Parathyroid adenoma (tissue), 2 donors: ENCODE data around the gene ACSM2B.
A peak's percentile ranks its signal among the peaks of the same experiment; 100 is the strongest.
"Not testable (repeated sequence)": the region's sequence is repeated elsewhere in the genome, so short reads cannot be mapped to it uniquely, and the experiment has no call there.

Experiments
- H2AFZ ChIP-seq: fragments of 300-600 bp; sonication (generic); one replicate; pipeline ENCODE4 v1.7.0; 2017; ENCODE audit warnings: antibody characterized with exemption, mild to moderate bottlenecking
- H3K27ac ChIP-seq: fragments of 300-600 bp; sonication (generic); one replicate; pipeline ENCODE4 v1.7.0; 2017
- H3K27me3 ChIP-seq: fragments of 300-600 bp; sonication (generic); one replicate; pipeline ENCODE4 v1.7.0; 2017; ENCODE audit warnings: low read length; ENCODE audit not compliant: control insufficient read depth, insufficient read depth
- H3K36me3 ChIP-seq: fragments of 300-600 bp; sonication (generic); one replicate; pipeline ENCODE4 v1.7.0; 2017; ENCODE audit warnings: low read length; ENCODE audit not compliant: control insufficient read depth, insufficient read depth
- H3K4me1 ChIP-seq: fragments of 300-600 bp; sonication (generic); one replicate; pipeline ENCODE4 v1.7.0; 2017; ENCODE audit warnings: control low read depth
- H3K4me2 ChIP-seq: fragments of 300-600 bp; sonication (generic); one replicate; pipeline ENCODE4 v1.7.0; 2017; ENCODE audit warnings: low read length
- H3K4me3 ChIP-seq: fragments of 300-600 bp; sonication (generic); one replicate; pipeline ENCODE4 v1.7.0; 2017; ENCODE audit warnings: low read depth, low read length
- H3K79me2 ChIP-seq: fragments of 300-600 bp; sonication (generic); one replicate; pipeline ENCODE4 v1.7.0; 2017; ENCODE audit warnings: control low read depth
- H3K9ac ChIP-seq: fragments of 300-600 bp; sonication (generic); one replicate; pipeline ENCODE4 v1.7.0; 2017; ENCODE audit warnings: mild to moderate bottlenecking
- H3K9me3 ChIP-seq: fragments of 300-600 bp; sonication (generic); one replicate; pipeline ENCODE4 v1.7.0; 2017; ENCODE audit warnings: low read length; ENCODE audit not compliant: control insufficient read depth
- CTCF ChIP-seq: fragments of 300-600 bp; sonication (generic); IDR thresholded peaks from one replicate; pipeline ENCODE4 v1.7.0; 2017; ENCODE audit warnings: antibody characterized with exemption, mild to moderate bottlenecking
- donor health status: primary hyperparathyroidism.

The ACSM2B gene

GRCh38 chr16:20566864-20567263, 9.3 kb downstream of the ACSM2B start:
- no peak overlapping the region for H2AFZ ChIP-seq
- H3K4me1 ChIP-seq, result no peaks in the 10 kb centered on the region
- H3K27ac ChIP-seq, result no peak overlapping the region
- H3K9me3 ChIP-seq, result no peaks in the 10 kb centered on the region
- no peak for TF ChIP-seq CTCF
- no peak overlapping the region for H3K4me3 ChIP-seq
- no peak overlapping the region for H3K4me2 ChIP-seq
- no peaks in the 10 kb centered on the region for H3K27me3 ChIP-seq
- H3K9ac ChIP-seq, result no peak overlapping the region
- H3K79me2 ChIP-seq, result no peaks in the 10 kb centered on the region
- H3K36me3 ChIP-seq, result no peaks in the 10 kb centered on the region

- H3K4me2 ChIP-seq, H3K79me2 ChIP-seq, H3K4me1 ChIP-seq: not testable (repeated sequence)
Observed at GRCh38 chr16:20565334-20565733, 10.8 kb downstream of the ACSM2B start.

GRCh38 chr16:20564218-20564617, 11.9 kb downstream of the ACSM2B start:
- H3K4me3 ChIP-seq, H3K9me3 ChIP-seq, H3K36me3 ChIP-seq, H3K9ac ChIP-seq, H3K27me3 ChIP-seq, H3K4me2 ChIP-seq, H3K79me2 ChIP-seq, H2AFZ ChIP-seq, H3K27ac ChIP-seq, H3K4me1 ChIP-seq: not testable (repeated sequence)

More at GRCh38 chr16:20565334-20565733, 10.8 kb downstream of the ACSM2B start:
- H3K9ac ChIP-seq, H3K27ac ChIP-seq, H3K4me3 ChIP-seq, H3K9me3 ChIP-seq, H3K36me3 ChIP-seq, H3K27me3 ChIP-seq, H2AFZ ChIP-seq: not testable (repeated sequence)

- H3K27me3 ChIP-seq, H3K4me3 ChIP-seq, H3K4me2 ChIP-seq, H3K9ac ChIP-seq, H2AFZ ChIP-seq, H3K27ac ChIP-seq, H3K9me3 ChIP-seq, H3K4me1 ChIP-seq, H3K36me3 ChIP-seq, H3K79me2 ChIP-seq: not testable (repeated sequence)
Observed at GRCh38 chr16:20555628-20556027, 20.5 kb downstream of the ACSM2B start.

- not testable (repeated sequence) for H3K4me1 ChIP-seq, H3K9me3 ChIP-seq, H3K27ac ChIP-seq, H3K9ac ChIP-seq, H3K79me2 ChIP-seq, H3K36me3 ChIP-seq, H3K4me3 ChIP-seq, H3K27me3 ChIP-seq, H3K4me2 ChIP-seq, H2AFZ ChIP-seq
Observed at GRCh38 chr16:20554689-20555088, 21.5 kb downstream of the ACSM2B start.

- H2AFZ ChIP-seq, H3K4me2 ChIP-seq, H3K27me3 ChIP-seq, H3K4me1 ChIP-seq, H3K79me2 ChIP-seq, H3K9me3 ChIP-seq, H3K36me3 ChIP-seq, H3K9ac ChIP-seq, H3K27ac ChIP-seq, H3K4me3 ChIP-seq: not testable (repeated sequence)
- peak; percentile 26 for TF ChIP-seq CTCF
Observed at GRCh38 chr16:20553493-20553892, 22.7 kb downstream of the ACSM2B start.

- not testable (repeated sequence) for H3K4me1 ChIP-seq, H3K9ac ChIP-seq, H3K36me3 ChIP-seq, H3K9me3 ChIP-seq, H3K27me3 ChIP-seq, H3K79me2 ChIP-seq, H3K4me3 ChIP-seq, H3K27ac ChIP-seq, H2AFZ ChIP-seq, H3K4me2 ChIP-seq
Observed at GRCh38 chr16:20546951-20547350, 29.2 kb downstream of the ACSM2B start.

GRCh38 chr16:20546278-20546853, 29.8 kb downstream of the ACSM2B start:
- H3K79me2 ChIP-seq, H3K27me3 ChIP-seq, H3K4me3 ChIP-seq, H3K36me3 ChIP-seq, H3K27ac ChIP-seq, H3K4me1 ChIP-seq, H3K9ac ChIP-seq, H3K4me2 ChIP-seq, H3K9me3 ChIP-seq, H2AFZ ChIP-seq: not testable (repeated sequence)

- not testable (repeated sequence) for H3K36me3 ChIP-seq, H3K9ac ChIP-seq, H3K27me3 ChIP-seq, H3K4me2 ChIP-seq, H2AFZ ChIP-seq, H3K27ac ChIP-seq, H3K79me2 ChIP-seq, H3K4me1 ChIP-seq, H3K4me3 ChIP-seq, H3K9me3 ChIP-seq
Observed at GRCh38 chr16:20540603-20541316, 35.4 kb downstream of the ACSM2B start.
